Endothelial cell of umbilical vein (primary cell): ENCODE measurements around the gene GLUD1. TPM values are rescaled to one million over a fixed set of nuclear protein-coding genes. Genes with fewer than 3 reads are reported as not detected.
"Not testable (repeated sequence)": the region's sequence is repeated elsewhere in the genome, so short reads cannot be mapped to it uniquely, and the experiment has no call there.

ENCODE experiments used
- BruUV-seq: library from RNA; stranded (reverse); fragments of 400-500 nt; replicated peaks from 2 replicates; lab custom pipeline; 2021; lab: Mats Ljungman, UMichigan
- CTCF ChIA-PET: fragments of 300-600, 350-600 bp; sonication (Branson Sonifier 250); formaldehyde crosslinking; loops from one replicate; lab custom pipeline; 2021; ENCODE audit warnings: antibody characterized with exemption, inconsistent platforms; lab: Charles Lee
- POLR2A ChIA-PET: fragments of 300-600, 350-600 bp; sonication (Branson Sonifier 250); formaldehyde crosslinking; loops from one replicate; lab custom pipeline; 2021; ENCODE audit warnings: antibody characterized with exemption, inconsistent platforms; lab: Charles Lee
- DNase-seq: peaks from one replicate; pipeline ENCODE4 v3.0.0-alpha.2; 2011; ENCODE audit warnings: low read depth, low spot score
- FAIRE-seq: peaks from 2 replicates; lab custom pipeline; 2011; peaks lifted over from hg19 to GRCh38; lab: Jason Lieb, UNC
- H2AFZ ChIP-seq: 2 replicates; pipeline ENCODE4 v1.6.0; 2012; ENCODE audit warnings: low read depth, low read length, control low read depth, inconsistent platforms
- H3K27ac ChIP-seq: 2 replicates; pipeline ENCODE4 v1.5.1; 2011; ENCODE audit warnings: low read depth, mild to moderate bottlenecking, control low read depth, low read length, moderate library complexity; ENCODE audit not compliant: insufficient read depth
- H3K27me3 ChIP-seq, 2 experiments: 2 replicates each; pipeline versions ENCODE4 v1.6.0 to v1.6.1; 2011; ENCODE audit warnings: low read length in 2 of 2, mixed read lengths in 1 of 2; ENCODE audit not compliant: control insufficient read depth in 2 of 2, insufficient read depth in 2 of 2
- H3K36me3 ChIP-seq, 2 experiments: 2 replicates in 1 of 2; 3 replicates in 1 of 2; pipeline ENCODE4 v1.5.1; 2011; ENCODE audit warnings: low read length in 2 of 2, mild to moderate bottlenecking in 1 of 2, moderate library complexity in 1 of 2; ENCODE audit not compliant: control insufficient read depth in 2 of 2, insufficient read depth in 2 of 2; ENCODE audit errors: extremely low read depth in 1 of 2
- H3K4me1 ChIP-seq: 3 replicates; pipeline ENCODE4 v1.5.1; 2011; ENCODE audit warnings: mild to moderate bottlenecking, low read length; ENCODE audit not compliant: control insufficient read depth, insufficient read depth; ENCODE audit errors: extremely low read depth
- H3K4me2 ChIP-seq: 2 replicates; pipeline ENCODE4 v1.6.1; 2011; ENCODE audit warnings: low read length, control low read depth, mixed read lengths; ENCODE audit not compliant: insufficient read depth
- H3K4me3 ChIP-seq, 3 experiments: fragments of 200-600 bp in 1 of 3; sonication (generic), shearing (Covaris generic) in 1 of 3; replicated peaks in 1 of 3; 2 replicates each; pipeline ENCODE4 v1.5.1; 2011 to 2016; ENCODE audit warnings: control low read depth in 3 of 3, low read length in 3 of 3, mild to moderate bottlenecking in 2 of 3, inconsistent platforms in 1 of 3, low read depth in 1 of 3, moderate library complexity in 1 of 3; ENCODE audit not compliant: insufficient read depth in 1 of 3
- H3K79me2 ChIP-seq: 2 replicates; pipeline ENCODE4 v1.6.0; 2012; ENCODE audit warnings: low read length, inconsistent platforms; ENCODE audit not compliant: control insufficient read depth, insufficient read depth
- H3K9ac ChIP-seq: replicated peaks from 2 replicates; pipeline ENCODE3; 2011; ENCODE audit warnings: low read length, control low read depth; ENCODE audit not compliant: insufficient read depth; ENCODE audit errors: extremely low read depth
- H3K9me1 ChIP-seq: replicated peaks from 3 replicates; pipeline ENCODE4 v1.6.0; 2011; ENCODE audit warnings: mild to moderate bottlenecking, low read length; ENCODE audit not compliant: control insufficient read depth, insufficient read depth; ENCODE audit errors: extremely low read depth
- H3K9me3 ChIP-seq: replicated peaks from 2 replicates; pipeline ENCODE4 v1.5.1; 2012; ENCODE audit warnings: low read length, inconsistent platforms; ENCODE audit not compliant: control insufficient read depth, insufficient read depth
- H4K20me1 ChIP-seq: replicated peaks from 2 replicates; pipeline ENCODE3; 2011; ENCODE audit warnings: mild to moderate bottlenecking, low read length; ENCODE audit not compliant: control insufficient read depth, insufficient read depth; ENCODE audit errors: extremely low read depth
- FOS ChIP-seq: IDR thresholded peaks from 2 replicates; pipeline ENCODE4 v1.6.1; 2011; ENCODE audit warnings: mild to moderate bottlenecking, low read length, moderate library complexity, borderline replicate concordance; ENCODE audit not compliant: insufficient read depth
- JUN ChIP-seq: IDR thresholded peaks from 2 replicates; pipeline ENCODE4 v1.6.1; 2011; ENCODE audit warnings: borderline replicate concordance, low read depth; ENCODE audit not compliant: insufficient read length, insufficient read depth
- dilution Hi-C: fragments of 300-500 bp; cut with MboI; formaldehyde crosslinking; loops from one replicate; pipeline ENCODE4 v1.15.0; 2019; ENCODE audit warnings: low sequenced_read_pairs; ENCODE audit not compliant: extremely low pct_ligation_motif_present
- intact Hi-C: fragments of 100-400 bp; cut with micrococcal nuclease; formaldehyde crosslinking; loops from one replicate; pipeline ENCODE4 v1.10.0; 2022
- polyA plus RNA-seq, 4 experiments: library from polyadenylated mRNA; depleted of rRNA in 3 of 4; stranded (reverse) in 3 of 4; unstranded in 1 of 4; fragments of >200 nt; gene quantifications; 2 replicates each; pipeline versions ENCODE4 v1.2.1 to v1.2.3, GENCODE V29; 2011 to 2012; ENCODE audit warnings: missing spikeins in 1 of 4
- total RNA-seq: library from RNA; stranded (reverse); gene quantifications from 2 replicates; pipeline ENCODE4 v1.2.3, GENCODE V29; 2021

GLUD1 gene
- total and polyA plus RNA-seq, 2 donors (not counting 3 experiments of a cell fraction or from before 2014, with no cell fraction given) = 41.9 to 94.7 TPM

- dilution Hi-C loops, H3K27me3 ChIP-seq, POLR2A ChIA-PET, BruUV-seq, H4K20me1 ChIP-seq, H3K36me3 ChIP-seq, H2AFZ ChIP-seq, H3K4me3 ChIP-seq, H3K9me3 ChIP-seq, H3K9me1 ChIP-seq: not testable (repeated sequence)
- Histone ChIP-seq H3K4me2 (peak overlapping the region; percentile 39), H3K79me2 (peaks cover 54% of the 10 kb centered on the region), H3K9ac (peak overlapping the region; percentile 74), H3K27ac (peak overlapping the region; percentile 90), H3K4me1 (peaks cover 30% of the 10 kb centered on the region)
- peak; percentile 78 for DNase-seq
- FAIRE-seq = peak; percentile 46
- peak; percentile 65 for TF ChIP-seq FOS
- TF ChIP-seq JUN = peak; percentile 47
- CTCF ChIA-PET = interaction anchor here (0.7 to 2.0 kb wide), 2 partner anchors 9 to 11 kb away, joined by 4 to 9 read pairs; partner anchors contain the start of gene SHLD2
- intact Hi-C loops = loop anchor here (1.0 to 2.0 kb wide), 2 partner anchors 8 to 116 kb away; partner anchors contain the start of gene ADIRF
Measured at GRCh38 chr10:87084291-87084782, 10.3 kb downstream of the GLUD1 start.

- peak; percentile 19 for TF ChIP-seq JUN
- dilution Hi-C loops, FAIRE-seq, H3K27me3 ChIP-seq, POLR2A ChIA-PET, H3K36me3 ChIP-seq, H4K20me1 ChIP-seq, H3K9me3 ChIP-seq, H3K9me1 ChIP-seq, H2AFZ ChIP-seq, H3K4me3 ChIP-seq: not testable (repeated sequence)
- peak overlapping the region; percentile 49 for H3K9ac ChIP-seq
- H3K4me1 ChIP-seq = peaks cover 30% of the 10 kb centered on the region
- DNase-seq = peak; percentile 84
- peaks cover 51% of the 10 kb centered on the region for H3K79me2 ChIP-seq
- intact Hi-C loops = loop anchor here (1.0 to 2.0 kb wide), 2 partner anchors 9 to 115 kb away; partner anchors contain the start of gene ADIRF
- peak overlapping the region; percentile 39 for H3K4me2 ChIP-seq
- TSS peak; percentile 75 for BruUV-seq
- CTCF ChIA-PET = interaction anchor here (0.7 to 2.0 kb wide), 3 partner anchors 9 to 12 kb away, joined by 4 to 9 read pairs (median 5); partner anchors contain the start of gene SHLD2
- peak overlapping the region; percentile 90 for H3K27ac ChIP-seq
Measured at GRCh38 chr10:87083576-87084290, 10.9 kb downstream of the GLUD1 start.
